Measurements from ENCODE around the gene ZNF107. TPM values are rescaled to one million over a fixed set of nuclear protein-coding genes. Genes with fewer than 3 reads are reported as not detected.

The ZNF107 gene
- polyA plus RNA-seq (2012; ENCODE audit: insufficient read depth, insufficient read length), result 20.6 TPM

DNA sequence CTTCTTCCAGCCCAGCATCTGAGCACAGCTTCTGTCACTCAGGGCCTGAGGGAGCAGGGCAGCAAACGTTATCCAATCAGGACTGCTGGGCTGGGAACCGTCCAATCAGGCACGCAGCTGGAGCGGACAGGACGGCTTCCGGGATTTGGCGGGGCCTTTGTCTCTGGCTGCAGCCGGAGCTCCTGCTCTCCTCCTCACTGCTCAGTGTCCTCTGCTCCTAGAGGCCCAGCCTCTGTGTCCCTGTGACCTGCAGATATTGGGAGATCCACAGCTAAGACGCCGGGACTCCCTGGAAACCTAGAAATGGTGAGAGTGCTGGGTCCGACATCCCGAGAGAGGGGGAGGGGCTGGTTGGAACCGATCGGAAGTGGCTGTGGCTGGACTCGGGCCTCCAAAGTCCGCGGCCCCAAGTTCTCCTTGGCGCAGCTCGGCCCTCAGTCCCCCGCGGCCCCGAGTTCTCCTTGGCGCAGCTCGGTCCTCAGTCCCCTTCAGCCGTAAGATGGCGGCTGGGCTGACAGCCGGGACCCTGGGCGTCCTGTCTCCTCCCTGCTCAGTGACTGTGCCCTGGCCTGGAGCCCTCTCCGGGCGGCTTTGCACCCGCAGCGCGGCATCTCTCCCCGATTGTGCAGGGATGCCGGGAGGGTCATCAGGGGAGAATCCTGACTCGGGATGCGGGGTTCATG is at the start of gene ZNF107:
Gene ZNF107 (plus strand): TSS at position 154 of the 683 bp plus-strand sequence. CDS start 150 bp downstream, at position 304.
- peak; percentile 93 for DNase-seq (ENCODE audit: low read depth, low spot score)
- H3K4me3 ChIP-seq (ENCODE audit: low read length), result peak within 1 kb of the TSS; percentile 90

- DNase-seq (ENCODE audit: low read depth, low spot score), result peak; percentile 79
- H3K4me3 ChIP-seq (ENCODE audit: low read length), result no peak overlapping the region
Observed at GRCh38 chr7:64618785-64619456, 47.0 kb upstream of the ZNF107 start.

GRCh38 chr7:64619705-64620104 is 46.2 kb upstream of the ZNF107 start:
- DNase-seq (ENCODE audit: low read depth, low spot score), result no peak
- no peak overlapping the region for H3K4me3 ChIP-seq (ENCODE audit: low read length)

- no peak for DNase-seq (ENCODE audit: low read depth, low spot score)
Observed at GRCh38 chr7:64621656-64622055, 44.3 kb upstream of the ZNF107 start.

DNA sequence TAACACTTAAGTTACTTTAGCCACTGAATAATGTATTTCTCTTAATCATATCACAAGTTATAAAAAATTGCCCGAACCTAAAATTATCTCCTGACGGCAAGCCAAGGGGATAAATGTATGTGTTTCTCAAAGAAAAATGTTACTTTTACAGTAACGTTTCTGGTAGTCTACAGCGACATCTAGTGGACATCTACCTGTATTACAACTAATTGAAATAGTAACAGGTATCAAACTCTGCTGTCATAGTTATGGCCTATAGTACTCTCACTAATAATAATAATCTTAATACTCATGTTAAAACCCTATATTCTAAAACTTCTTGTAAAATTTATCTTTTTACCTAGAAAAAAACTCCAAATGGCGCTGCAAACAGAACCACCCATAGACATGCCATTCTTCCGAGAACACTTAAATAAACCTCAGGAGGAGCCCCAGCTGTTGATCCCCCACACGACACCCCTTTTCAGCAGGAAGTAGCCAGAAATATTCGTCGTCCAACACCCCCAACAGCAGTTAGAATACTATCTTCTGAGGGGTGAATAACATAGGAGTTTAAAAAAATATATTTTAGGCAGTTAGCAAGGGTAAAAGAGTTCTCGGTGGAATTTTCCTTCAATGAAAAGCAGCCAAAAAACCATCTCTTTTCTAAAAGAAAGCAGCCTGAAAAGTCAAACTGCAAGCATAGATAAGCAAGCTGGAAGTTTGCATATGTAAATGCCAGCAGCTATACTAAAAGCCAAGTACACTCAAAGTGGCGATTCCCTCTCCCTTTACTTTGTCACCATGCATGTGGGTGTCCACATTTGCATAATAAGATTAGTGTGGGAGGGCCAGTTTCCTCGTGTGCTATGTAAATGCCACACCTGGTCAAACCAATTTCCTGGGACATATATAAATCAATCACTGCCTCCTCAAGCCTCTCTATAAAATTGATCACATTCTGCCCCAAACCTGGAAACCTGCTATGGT is 40.5 kb upstream of the ZNF107 start:
- peak; percentile 39 for DNase-seq (ENCODE audit: low read depth, low spot score)
- no peak overlapping the region for H3K4me3 ChIP-seq (ENCODE audit: low read length)

More at GRCh38 chr7:64621656-64622055, 44.3 kb upstream of the ZNF107 start:
- H3K4me3 ChIP-seq (ENCODE audit: low read length), result no peak overlapping the region

DNA sequence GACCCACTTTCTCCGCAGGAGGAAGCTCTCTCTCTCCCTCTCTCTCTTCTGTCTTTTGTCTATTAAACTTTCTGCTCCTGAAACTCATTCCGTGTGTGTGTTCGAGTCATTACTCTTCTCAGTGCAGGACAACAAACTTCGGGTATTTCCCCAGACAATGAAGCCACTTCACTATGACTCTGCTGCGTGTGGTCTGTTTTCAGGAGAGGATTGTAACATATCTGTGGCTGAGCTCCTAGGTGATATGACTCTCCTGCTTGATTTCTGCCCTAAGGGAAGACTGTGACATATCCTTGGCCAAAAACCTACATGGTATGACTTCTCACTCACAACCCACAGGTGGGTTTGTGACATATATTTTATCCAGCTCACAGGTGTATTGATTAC is 39.9 kb upstream of the ZNF107 start:
- no peak for DNase-seq (ENCODE audit: low read depth, low spot score)
- H3K4me3 ChIP-seq (ENCODE audit: low read length), result no peak overlapping the region

DNA sequence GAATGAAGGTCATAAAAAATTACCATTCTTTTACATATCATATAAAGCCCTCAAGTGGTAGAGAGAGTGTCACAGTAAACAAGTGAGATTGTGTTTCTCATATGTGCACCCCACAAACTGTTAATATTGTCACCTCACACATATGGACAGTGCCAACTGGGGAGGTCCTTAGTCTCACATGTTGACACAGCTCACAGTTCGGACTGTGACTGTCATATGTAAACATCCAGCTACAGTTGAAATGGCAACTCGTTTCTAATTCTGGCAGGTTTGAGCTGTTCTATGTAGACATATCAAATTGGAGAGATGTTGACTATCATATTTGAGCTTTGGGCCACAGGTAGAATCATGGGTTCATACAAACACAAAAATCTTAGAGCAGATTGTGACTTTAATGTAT is 39.4 kb upstream of the ZNF107 start:
- no peak overlapping the region for H3K4me3 ChIP-seq (ENCODE audit: low read length)
- DNase-seq (ENCODE audit: low read depth, low spot score), result no peak

- no peak for DNase-seq (ENCODE audit: low read depth, low spot score)
- no peak overlapping the region for H3K4me3 ChIP-seq (ENCODE audit: low read length)
Observed at GRCh38 chr7:64628192-64628591, 37.7 kb upstream of the ZNF107 start.

GRCh38 chr7:64628721-64629120 is 37.2 kb upstream of the ZNF107 start:
- DNase-seq (ENCODE audit: low read depth, low spot score), result no peak
- H3K4me3 ChIP-seq (ENCODE audit: low read length), result no peak overlapping the region

GRCh38 chr7:64630496-64630895 is 35.4 kb upstream of the ZNF107 start:
- no peak overlapping the region for H3K4me3 ChIP-seq (ENCODE audit: low read length)
- DNase-seq (ENCODE audit: low read depth, low spot score), result peak; percentile 41

DNA sequence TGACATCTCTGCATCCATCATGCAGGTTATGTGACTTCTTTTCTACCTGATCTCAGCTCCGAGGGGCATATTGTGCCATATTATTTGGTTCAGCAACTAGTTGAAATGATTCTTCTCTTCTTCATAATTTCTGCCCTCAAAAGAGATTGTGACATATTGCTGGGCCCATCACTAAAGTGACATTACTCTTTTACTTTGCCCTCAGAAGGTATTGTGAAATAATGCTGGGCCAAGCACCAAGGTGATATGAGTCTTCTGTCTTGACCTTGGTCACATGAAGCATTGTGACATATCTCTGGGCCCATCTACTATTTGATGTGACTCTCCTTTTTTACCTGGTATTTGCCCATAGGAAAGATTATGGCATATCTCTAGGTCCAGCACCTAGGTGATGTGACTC is 33.9 kb upstream of the ZNF107 start:
- no peak overlapping the region for H3K4me3 ChIP-seq (ENCODE audit: low read length)
- no peak for DNase-seq (ENCODE audit: low read depth, low spot score)

- DNase-seq (ENCODE audit: low read depth, low spot score), result no peak
- H3K4me3 ChIP-seq (ENCODE audit: low read length), result no peak overlapping the region
Observed at GRCh38 chr7:64633401-64633800, 32.5 kb upstream of the ZNF107 start.

DNA sequence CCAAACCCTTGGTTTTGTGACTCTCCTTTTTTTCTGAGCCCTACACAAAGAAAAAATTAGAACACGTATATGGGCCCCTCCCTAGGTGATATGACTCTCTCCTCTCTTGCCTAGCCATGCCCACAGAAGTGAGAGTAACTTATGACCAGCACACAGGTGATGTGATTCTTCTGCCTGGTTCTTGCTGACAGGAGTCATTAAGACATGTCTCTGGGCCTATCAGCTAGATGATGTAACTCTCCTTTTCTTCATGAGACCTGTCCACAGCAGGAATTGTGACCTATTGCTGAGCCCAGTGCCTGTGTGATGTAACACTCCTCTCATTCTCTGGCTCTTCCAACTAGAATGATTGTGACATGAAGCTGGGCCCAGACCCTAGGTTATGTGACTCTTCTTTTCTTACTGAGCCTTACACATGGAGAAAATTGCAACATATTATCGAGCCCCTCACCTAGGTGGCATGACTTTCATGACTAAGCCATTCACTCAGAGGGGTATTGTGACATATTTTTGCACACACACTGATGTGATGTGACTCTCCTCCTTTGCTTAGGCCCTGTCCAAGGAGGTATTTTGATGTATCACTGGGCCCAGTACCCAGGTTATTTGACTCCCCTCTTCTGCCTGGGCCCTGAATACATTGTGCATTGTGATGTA is 31.4 kb upstream of the ZNF107 start:
- no peak overlapping the region for H3K4me3 ChIP-seq (ENCODE audit: low read length)
- DNase-seq (ENCODE audit: low read depth, low spot score), result no peak

- no peak overlapping the region for H3K4me3 ChIP-seq (ENCODE audit: low read length)
- peak; percentile 47 for DNase-seq (ENCODE audit: low read depth, low spot score)
Observed at GRCh38 chr7:64636386-64636785, 29.5 kb upstream of the ZNF107 start.

DNA sequence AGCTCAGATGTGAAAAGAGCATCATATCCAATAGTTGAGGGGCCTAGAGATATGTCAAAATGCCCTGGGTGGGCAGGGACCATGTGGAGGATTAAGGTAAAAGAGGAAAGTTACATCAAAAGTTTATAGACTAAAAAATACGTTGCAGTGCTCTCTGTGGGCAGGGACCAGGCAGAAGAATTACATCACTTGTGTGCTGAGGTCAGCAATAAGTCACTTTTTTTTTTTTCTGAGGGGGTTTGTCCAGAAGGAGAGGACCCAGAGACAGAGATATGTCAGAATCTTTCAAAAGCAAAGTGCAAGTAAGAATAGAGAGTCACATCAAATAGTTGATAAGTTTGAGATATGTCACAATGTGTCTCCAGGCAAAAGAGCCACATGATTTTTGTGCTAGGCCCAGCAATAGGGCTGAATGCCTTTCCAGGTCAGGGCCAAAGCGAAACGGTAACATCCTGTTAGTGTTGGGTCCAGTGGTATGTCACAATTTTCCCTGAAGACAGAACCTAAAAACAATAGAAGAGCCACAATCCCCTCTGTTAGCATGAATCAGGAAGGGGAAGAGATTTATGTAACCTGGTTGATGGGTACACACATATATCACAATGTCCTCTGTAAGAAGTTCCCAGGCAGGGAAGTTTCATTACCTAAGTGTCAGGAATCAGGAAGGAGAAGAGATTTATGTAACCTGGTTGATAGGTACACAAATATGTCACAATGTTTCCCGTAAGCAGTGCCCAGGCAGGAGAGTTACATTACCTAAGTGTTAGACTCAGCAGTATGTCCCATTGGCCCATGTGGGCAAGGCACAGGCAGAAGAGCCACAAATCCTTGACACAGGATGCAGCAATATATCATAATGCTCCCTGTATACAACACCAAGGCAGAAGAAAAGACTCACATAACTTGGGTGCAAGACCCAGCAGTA is 28.1 kb upstream of the ZNF107 start:
- no peak for DNase-seq (ENCODE audit: low read depth, low spot score)
- no peak overlapping the region for H3K4me3 ChIP-seq (ENCODE audit: low read length)

DNA sequence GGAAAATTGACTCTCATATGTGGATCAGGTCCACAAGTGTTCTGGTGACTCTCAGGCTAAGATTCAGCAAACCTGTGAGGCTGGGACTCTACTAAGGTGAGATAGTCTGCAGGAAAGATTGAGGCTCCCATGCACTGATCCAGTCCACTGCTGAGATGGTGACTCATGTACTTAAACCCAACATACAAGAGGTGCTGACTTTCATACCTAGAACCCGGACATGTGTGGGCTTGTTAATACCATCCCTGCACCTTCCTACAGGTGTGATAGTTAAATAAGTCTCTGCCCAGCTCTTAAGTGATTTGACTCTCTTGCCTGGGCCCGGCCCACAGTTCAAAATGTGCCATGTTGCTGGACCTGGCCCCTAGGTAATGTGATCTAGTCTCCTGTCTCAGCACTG is 27.1 kb upstream of the ZNF107 start:
- no peak overlapping the region for H3K4me3 ChIP-seq (ENCODE audit: low read length)
- no peak for DNase-seq (ENCODE audit: low read depth, low spot score)

GRCh38 chr7:64639267-64640001 is 26.5 kb upstream of the ZNF107 start:
- DNase-seq (ENCODE audit: low read depth, low spot score), result no peak

DNA sequence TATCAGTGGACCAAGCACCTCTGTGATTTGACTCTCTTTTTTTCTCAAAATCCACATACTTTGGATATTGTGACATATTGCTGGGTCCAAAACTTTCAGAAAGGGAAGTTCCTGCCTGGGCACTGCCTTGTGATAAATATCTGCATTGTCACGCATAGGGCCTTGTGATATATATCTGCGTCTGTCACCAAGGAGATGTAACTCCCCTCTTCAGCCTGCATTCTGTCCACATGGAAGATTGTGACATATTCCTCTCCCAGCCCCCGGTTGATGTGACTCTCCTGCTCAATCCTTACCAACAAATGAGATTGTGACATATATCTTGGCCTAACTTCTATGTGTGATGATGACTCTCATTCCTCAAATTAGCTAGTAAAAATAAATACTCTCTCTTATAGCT is 25.4 kb upstream of the ZNF107 start:
- no peak for DNase-seq (ENCODE audit: low read depth, low spot score)
- H3K4me3 ChIP-seq (ENCODE audit: low read length), result no peak overlapping the region

More at GRCh38 chr7:64639267-64640001, 26.5 kb upstream of the ZNF107 start:
- no peak overlapping the region for H3K4me3 ChIP-seq (ENCODE audit: low read length)
